HepG2 (cell line): ENCODE results near the gene FAM111A. TPM values are rescaled to one million over a fixed set of nuclear protein-coding genes. Genes with fewer than 3 reads are reported as not detected.

ENCODE experiments used
- AFF4 ChIP-seq: sonication (generic); formaldehyde crosslinking; IDR thresholded peaks from 2 replicates; pipeline ENCODE4 v1.4.0; 2020; ENCODE audit warnings: missing genetic modification reagents
- EEA1 ChIP-seq: sonication (generic); formaldehyde crosslinking; IDR thresholded peaks from 2 replicates; pipeline ENCODE4 v1.5.1; 2020; ENCODE audit warnings: mild to moderate bottlenecking, missing genetic modification reagents, borderline replicate concordance
- GATAD1 ChIP-seq: IDR thresholded peaks from 2 replicates; pipeline ENCODE4 v1.6.1; 2016; ENCODE audit warnings: missing genetic modification reagents, missing compliant biosample characterization
- JARID2 ChIP-seq: sonication (generic); formaldehyde crosslinking; IDR thresholded peaks from 2 replicates; pipeline ENCODE4 v1.8.1; 2023; ENCODE audit warnings: missing genetic modification reagents, inconsistent platforms; ENCODE audit not compliant: insufficient replicate concordance
- NCOA2 ChIP-seq: sonication (generic); formaldehyde crosslinking; IDR thresholded peaks from 2 replicates; pipeline ENCODE4 v1.8.0; 2022; ENCODE audit warnings: inconsistent platforms
- PBX2 ChIP-seq: IDR thresholded peaks from 2 replicates; pipeline ENCODE4 v1.6.1; 2016; ENCODE audit warnings: control low read depth
- PBX3 ChIP-seq: sonication (generic); formaldehyde crosslinking; IDR thresholded peaks from 2 replicates; pipeline ENCODE4 v1.8.1; 2023; ENCODE audit warnings: missing genetic modification reagents, inconsistent platforms, borderline replicate concordance
- PRDM15 ChIP-seq: sonication (generic); formaldehyde crosslinking; IDR thresholded peaks from 2 replicates; pipeline ENCODE4 v1.4.0; 2020; ENCODE audit warnings: missing genetic modification reagents
- ZEB1 ChIP-seq: IDR thresholded peaks from 2 replicates; pipeline ENCODE4 v1.6.1; 2012; ENCODE audit warnings: mild to moderate bottlenecking, low read depth, inconsistent platforms; ENCODE audit not compliant: insufficient replicate concordance
- ZNF124 ChIP-seq: sonication (generic); formaldehyde crosslinking; IDR thresholded peaks from 2 replicates; pipeline ENCODE4 v1.4.0; 2020; ENCODE audit warnings: missing genetic modification reagents
- ZNF234 ChIP-seq: sonication (generic); formaldehyde crosslinking; conservative IDR thresholded peaks from 2 replicates; pipeline ENCODE4 v1.5.1; 2020; ENCODE audit warnings: mild to moderate bottlenecking, missing genetic modification reagents
- ZNF484 ChIP-seq: sonication (generic); formaldehyde crosslinking; IDR thresholded peaks from 2 replicates; pipeline ENCODE4 v1.5.1; 2020; ENCODE audit warnings: mild to moderate bottlenecking, low read depth, missing genetic modification reagents, borderline replicate concordance
- ZNF512B ChIP-seq: sonication (generic); formaldehyde crosslinking; IDR thresholded peaks from 2 replicates; pipeline ENCODE4 v1.5.1; 2020; ENCODE audit warnings: missing genetic modification reagents, mild to moderate bottlenecking, borderline replicate concordance
- polyA plus RNA-seq, 8 experiments: library from polyadenylated mRNA; depleted of rRNA in 3 of 8; stranded (reverse) in 7 of 8; unstranded in 1 of 8; fragments of >200 nt; fragmentation: Illumina TruSeq in 4 of 8; extraction: Trizol in 4 of 8; gene quantifications; 2 replicates each; pipeline versions ENCODE4 v1.2.1 to v1.2.3, GENCODE V29; 2011 to 2016; ENCODE audit warnings: low read depth in 4 of 8, missing spikeins in 1 of 8, mixed read lengths in 1 of 8; ENCODE audit not compliant: insufficient read depth in 1 of 8
- total RNA-seq, 5 experiments: library from RNA; depleted of rRNA; stranded (reverse); fragments of >200 nt; fragmentation: Illumina TruSeq; extraction: Trizol; gene quantifications; 2 replicates each; pipeline ENCODE4 v1.2.3, GENCODE V29; 2016; ENCODE audit warnings: low read depth in 1 of 5

FAM111A gene
- total and polyA plus RNA-seq, 2 of the 13 experiments (the other 11 are each of a cell fraction or from before 2014, with no cell fraction given), result 3.2 to 13.5 TPM

GRCh38 chr11:59171508-59172322, 29.1 kb downstream of the FAM111A start, which contains the start of gene DTX4 (continued):
- TF ChIP-seq PBX2 (CRISPR knock-in tag), result peak; percentile 89
- TF ChIP-seq ZNF484, result no peak
- TF ChIP-seq PBX3 (CRISPR knock-in tag), result no peak
- no peak; the same call in 1 of the 2 replicates for TF ChIP-seq NCOA2
- no peak for TF ChIP-seq ZNF512B (CRISPR knock-in tag)
- no peak for TF ChIP-seq ZEB1
- TF ChIP-seq PRDM15 (CRISPR knock-in tag), result no peak
- no peak for TF ChIP-seq GATAD1 (CRISPR knock-in tag)
- no peak for TF ChIP-seq JARID2 (CRISPR knock-in tag)
- TF ChIP-seq ZNF234 (CRISPR knock-in tag), result no peak
- TF ChIP-seq AFF4, result no peak
- no peak for TF ChIP-seq EEA1 (CRISPR knock-in tag)
- TF ChIP-seq ZNF124 (CRISPR knock-in tag), result no peak
